KMS-11 (cell line): ENCODE data around the gene RNF145.
A peak's percentile ranks its signal among the peaks of the same experiment; 100 is the strongest.

Source experiments
- H2AFZ ChIP-seq: fragments of 200-600 bp; sonication (generic); 2 replicates; pipeline ENCODE4 v1.6.1; 2016; ENCODE audit warnings: antibody characterized with exemption, mixed run types, low read depth
- H3K27ac ChIP-seq: fragments of 200-600 bp; sonication (generic); 2 replicates; pipeline ENCODE4 v1.6.1; 2016; ENCODE audit warnings: mild to moderate bottlenecking, mixed run types
- H3K27me3 ChIP-seq: fragments of 200-600 bp; sonication (generic); 2 replicates; pipeline ENCODE4 v1.6.1; 2017; ENCODE audit warnings: mild to moderate bottlenecking, low read depth, mixed run types, moderate library complexity; ENCODE audit not compliant: insufficient read depth
- H3K36me3 ChIP-seq: fragments of 200-600 bp; sonication (generic); 2 replicates; pipeline ENCODE4 v1.6.1; 2017; ENCODE audit warnings: mild to moderate bottlenecking, mixed run types; ENCODE audit not compliant: insufficient read depth
- H3K4me1 ChIP-seq: fragments of 200-600 bp; sonication (generic); 2 replicates; pipeline ENCODE4 v1.6.1; 2016; ENCODE audit warnings: mild to moderate bottlenecking, low read depth, mixed run types; ENCODE audit not compliant: poor library complexity, severe bottlenecking
- H3K4me2 ChIP-seq: fragments of 200-600 bp; sonication (generic); 2 replicates; pipeline ENCODE4 v1.7.0; 2016; ENCODE audit warnings: mild to moderate bottlenecking, mixed run types
- H3K4me3 ChIP-seq: fragments of 200-600 bp; sonication (generic); IDR thresholded peaks from 2 replicates; pipeline ENCODE4 v1.6.1; 2017; ENCODE audit warnings: low read depth, low read length, mixed read lengths; ENCODE audit not compliant: insufficient read depth
- H3K79me2 ChIP-seq: fragments of 200-600 bp; sonication (generic); 2 replicates; pipeline ENCODE4 v1.6.1; 2016; ENCODE audit warnings: low read depth, mixed run types; ENCODE audit not compliant: insufficient read depth
- H3K9ac ChIP-seq: fragments of 200-600 bp; sonication (generic); 2 replicates; pipeline ENCODE4 v1.6.1; 2016; ENCODE audit warnings: mild to moderate bottlenecking, mixed run types
- H4K20me1 ChIP-seq: fragments of 200-600 bp; sonication (generic); 2 replicates; pipeline ENCODE4 v1.6.1; 2016; ENCODE audit warnings: mild to moderate bottlenecking, mixed run types; ENCODE audit not compliant: insufficient read depth
- TF ChIP-seq, protein P1 (sequence below): fragments of 200-600 bp; sonication (generic); conservative IDR thresholded peaks from 2 replicates; pipeline ENCODE4 v1.6.1; 2017; ENCODE audit warnings: low read depth, mild to moderate bottlenecking, antibody characterized with exemption, low read length, moderate library complexity, mixed read lengths

Gene RNF145

DNA sequence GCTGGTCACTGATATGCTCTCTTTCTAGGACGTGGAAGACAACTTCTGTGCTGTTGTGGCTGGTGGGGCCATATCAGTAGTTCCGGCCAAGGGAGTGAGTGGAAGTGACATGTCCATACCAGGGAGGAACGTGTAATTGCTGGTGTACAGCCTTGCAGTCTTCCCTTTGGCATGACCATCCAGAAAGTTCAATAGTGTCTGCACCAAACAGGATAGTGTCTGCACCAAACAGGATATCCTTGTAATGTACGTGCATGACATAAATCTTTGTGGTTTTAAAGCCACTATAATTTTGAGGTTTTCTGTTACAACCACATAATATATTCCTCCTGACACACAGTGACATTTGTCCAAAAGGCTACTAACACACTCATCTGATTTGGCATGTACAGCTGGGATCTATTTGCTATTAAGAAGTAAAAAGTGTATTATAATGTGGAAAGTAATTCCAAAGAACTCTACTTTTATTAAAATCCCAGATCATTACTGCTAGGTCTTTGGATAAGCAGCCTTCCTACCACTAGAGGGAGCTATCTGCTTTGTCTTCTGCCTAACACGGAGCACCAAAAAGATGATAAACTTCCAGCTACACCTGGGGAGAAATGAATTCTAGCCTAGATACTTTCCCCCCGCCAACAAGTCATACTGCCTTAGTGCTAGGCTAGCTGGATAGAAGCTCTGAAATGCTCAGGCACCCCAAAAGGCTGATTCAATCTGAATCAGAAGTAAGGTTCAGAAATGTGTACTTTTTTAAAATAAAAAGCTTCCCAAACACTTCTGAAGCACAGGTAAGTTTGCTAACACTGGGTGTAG lies 52.7 kb downstream of the RNF145 start:
- no peak overlapping the region for H3K9ac ChIP-seq
- H3K27me3 ChIP-seq: no peaks in the 10 kb centered on the region
- no peak overlapping the region for H3K27ac ChIP-seq
- TF ChIP-seq, protein P1, sequence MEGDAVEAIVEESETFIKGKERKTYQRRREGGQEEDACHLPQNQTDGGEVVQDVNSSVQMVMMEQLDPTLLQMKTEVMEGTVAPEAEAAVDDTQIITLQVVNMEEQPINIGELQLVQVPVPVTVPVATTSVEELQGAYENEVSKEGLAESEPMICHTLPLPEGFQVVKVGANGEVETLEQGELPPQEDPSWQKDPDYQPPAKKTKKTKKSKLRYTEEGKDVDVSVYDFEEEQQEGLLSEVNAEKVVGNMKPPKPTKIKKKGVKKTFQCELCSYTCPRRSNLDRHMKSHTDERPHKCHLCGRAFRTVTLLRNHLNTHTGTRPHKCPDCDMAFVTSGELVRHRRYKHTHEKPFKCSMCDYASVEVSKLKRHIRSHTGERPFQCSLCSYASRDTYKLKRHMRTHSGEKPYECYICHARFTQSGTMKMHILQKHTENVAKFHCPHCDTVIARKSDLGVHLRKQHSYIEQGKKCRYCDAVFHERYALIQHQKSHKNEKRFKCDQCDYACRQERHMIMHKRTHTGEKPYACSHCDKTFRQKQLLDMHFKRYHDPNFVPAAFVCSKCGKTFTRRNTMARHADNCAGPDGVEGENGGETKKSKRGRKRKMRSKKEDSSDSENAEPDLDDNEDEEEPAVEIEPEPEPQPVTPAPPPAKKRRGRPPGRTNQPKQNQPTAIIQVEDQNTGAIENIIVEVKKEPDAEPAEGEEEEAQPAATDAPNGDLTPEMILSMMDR: peak; percentile 71
- no peaks in the 10 kb centered on the region for H3K79me2 ChIP-seq
- H4K20me1 ChIP-seq: no peaks in the 10 kb centered on the region
- no peak overlapping the region for H2AFZ ChIP-seq
- no peak overlapping the region for H3K4me2 ChIP-seq
- H3K36me3 ChIP-seq: no peaks in the 10 kb centered on the region
- H3K4me1 ChIP-seq: peaks cover 11% of the 10 kb centered on the region
- no peak overlapping the region for H3K4me3 ChIP-seq

DNA sequence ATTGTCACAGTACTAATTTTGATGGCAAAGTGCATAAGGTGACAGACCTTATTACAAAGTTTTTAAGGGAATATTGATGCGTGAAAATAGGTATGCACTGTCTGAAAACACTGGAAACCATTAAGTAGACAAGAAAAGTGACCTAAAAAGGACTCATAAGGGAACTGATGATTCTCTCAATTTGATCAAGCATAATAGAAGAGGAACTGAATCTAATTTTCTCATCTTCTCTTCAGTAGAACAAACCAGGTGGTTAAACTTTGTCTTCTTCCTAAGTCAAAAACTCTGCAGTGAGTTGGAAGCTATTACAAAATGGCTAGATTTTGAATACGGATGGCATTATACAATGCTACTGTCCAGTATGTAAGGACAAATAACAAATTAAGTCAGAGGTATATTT lies 53.4 kb downstream of the RNF145 start:
- H3K4me1 ChIP-seq: peaks cover 11% of the 10 kb centered on the region
- no peaks in the 10 kb centered on the region for H3K36me3 ChIP-seq
- no peak overlapping the region for H3K9ac ChIP-seq
- no peaks in the 10 kb centered on the region for H4K20me1 ChIP-seq
- H3K79me2 ChIP-seq: no peaks in the 10 kb centered on the region
- H3K4me2 ChIP-seq: no peak overlapping the region
- H3K4me3 ChIP-seq: no peak overlapping the region
- H3K27ac ChIP-seq: no peak overlapping the region
- no peaks in the 10 kb centered on the region for H3K27me3 ChIP-seq
- H2AFZ ChIP-seq: no peak overlapping the region
- TF ChIP-seq, protein P1: no peak

DNA sequence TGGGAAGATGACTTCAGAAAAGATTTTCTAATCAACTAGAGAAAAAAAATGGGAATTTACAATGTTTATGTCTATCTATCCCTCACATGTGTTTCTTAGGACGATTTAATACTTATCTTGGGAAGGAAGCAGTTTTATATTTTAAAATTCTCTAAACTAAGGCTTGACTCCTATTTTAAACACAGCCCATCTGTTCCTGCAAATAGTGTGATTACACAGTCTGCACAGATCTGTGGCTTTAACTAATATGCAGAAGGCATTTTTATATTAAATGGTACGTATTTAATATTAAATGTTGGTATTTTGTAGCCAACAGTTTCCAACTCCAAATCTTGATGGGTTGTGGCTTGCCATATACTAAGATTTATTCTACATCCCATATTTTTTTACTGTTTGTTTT lies 56.5 kb downstream of the RNF145 start:
- H3K36me3 ChIP-seq: no peaks in the 10 kb centered on the region
- no peak overlapping the region for H2AFZ ChIP-seq
- TF ChIP-seq, protein P1: no peak
- no peaks in the 10 kb centered on the region for H3K79me2 ChIP-seq
- H3K4me3 ChIP-seq: no peak overlapping the region
- no peaks in the 10 kb centered on the region for H3K27me3 ChIP-seq
- no peak overlapping the region for H3K4me2 ChIP-seq
- peaks cover 11% of the 10 kb centered on the region for H3K4me1 ChIP-seq
- no peak overlapping the region for H3K9ac ChIP-seq
- H3K27ac ChIP-seq: no peak overlapping the region
- H4K20me1 ChIP-seq: no peaks in the 10 kb centered on the region

DNA sequence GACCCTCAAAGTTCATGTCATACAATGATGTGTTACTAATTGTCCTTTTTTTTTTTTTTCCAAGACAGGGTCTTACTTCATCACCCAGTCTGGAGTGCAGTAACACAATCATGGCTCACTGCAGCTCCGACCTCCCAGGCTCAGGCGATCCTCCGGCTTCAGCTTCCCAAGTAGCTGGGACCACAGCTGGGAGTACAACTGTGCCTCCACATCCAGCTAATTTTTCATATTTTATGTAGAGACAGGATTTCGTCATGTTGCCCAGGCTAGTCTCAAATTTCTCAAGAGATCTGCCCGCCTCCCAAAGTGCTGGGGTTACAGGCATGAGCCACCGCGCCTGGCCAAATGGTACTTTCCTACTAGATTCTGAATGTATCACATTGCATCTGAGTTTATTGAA lies 60.3 kb downstream of the RNF145 start:
- Histone ChIP-seq H2AFZ (no peak overlapping the region), H3K79me2 (no peaks in the 10 kb centered on the region), H3K27ac (no peak overlapping the region), H3K27me3 (no peaks in the 10 kb centered on the region), H3K4me1 (no peaks in the 10 kb centered on the region), H4K20me1 (no peaks in the 10 kb centered on the region), H3K4me3 (no peak overlapping the region), H3K4me2 (no peak overlapping the region), H3K9ac (no peak overlapping the region), H3K36me3 (no peaks in the 10 kb centered on the region)
- TF ChIP-seq, protein P1: no peak
